UCSD-AML1 (cell line): Measurements from ENCODE around the gene THSD4.

Source experiments
- DNase-seq: peaks from one replicate; lab custom pipeline; 2025; ENCODE audit not compliant: unreplicated experiment; lab: John Stamatoyannopoulos, UW

Gene THSD4

DNA sequence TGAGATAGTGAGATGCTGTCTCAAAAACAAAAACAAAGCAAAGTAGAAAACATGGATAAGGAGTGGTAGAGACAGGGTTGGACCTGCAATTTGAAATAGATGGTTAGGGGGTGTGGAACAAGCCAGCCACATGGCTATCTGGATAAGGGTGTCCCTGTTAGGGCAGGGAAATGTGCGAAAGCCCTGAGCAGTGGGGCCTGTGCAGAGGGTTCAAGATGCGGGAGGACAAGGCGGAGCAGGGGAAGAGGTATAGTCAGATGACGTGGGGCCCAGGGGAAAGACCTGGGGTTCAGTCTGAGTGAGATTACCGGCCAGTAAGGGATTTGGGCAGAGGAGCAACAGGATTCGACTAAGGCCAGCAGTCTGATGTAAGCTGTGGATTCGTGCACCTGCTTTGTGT lies 676.7 kb downstream of the THSD4 start:
- DNase-seq = no peak

DNA sequence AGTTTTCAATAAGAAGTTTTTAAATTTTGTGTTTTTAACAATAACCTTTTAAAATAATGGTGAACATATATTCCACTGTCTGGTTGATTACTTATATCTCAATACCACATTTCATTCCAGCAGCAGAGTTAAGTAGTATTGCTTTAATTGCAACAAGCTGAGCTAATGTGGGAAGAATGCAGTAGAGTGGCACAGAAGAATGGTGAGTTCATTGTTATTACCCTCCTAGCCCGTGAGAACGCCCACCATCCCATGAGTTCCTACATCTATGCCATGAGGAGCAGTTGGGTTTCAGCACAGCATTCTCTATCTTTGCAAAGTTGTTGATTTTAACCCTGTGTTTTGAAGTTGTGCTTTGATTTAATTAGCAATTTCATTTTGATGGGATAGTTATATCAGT lies 677.2 kb downstream of the THSD4 start:
- no peak for DNase-seq

DNA sequence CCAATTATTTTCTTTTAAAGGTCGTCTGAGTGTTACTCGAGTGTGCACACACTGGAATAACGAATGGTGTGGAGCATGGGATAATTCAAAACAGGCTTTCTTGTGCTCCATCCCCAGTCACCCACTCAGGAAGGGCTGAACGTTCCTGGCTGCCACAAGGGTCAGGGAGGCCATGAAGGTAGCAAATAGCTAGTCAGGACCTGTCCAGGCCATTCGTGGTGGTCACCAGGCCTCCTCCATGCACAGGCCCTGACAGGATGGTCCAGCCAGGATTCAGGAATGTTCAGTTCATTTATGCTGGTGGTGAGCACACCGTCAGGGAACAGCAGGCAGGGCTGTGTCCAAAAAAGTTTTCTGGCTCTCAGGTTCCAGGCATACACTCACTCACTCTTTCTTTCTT lies 683.4 kb downstream of the THSD4 start:
- DNase-seq = no peak

DNA sequence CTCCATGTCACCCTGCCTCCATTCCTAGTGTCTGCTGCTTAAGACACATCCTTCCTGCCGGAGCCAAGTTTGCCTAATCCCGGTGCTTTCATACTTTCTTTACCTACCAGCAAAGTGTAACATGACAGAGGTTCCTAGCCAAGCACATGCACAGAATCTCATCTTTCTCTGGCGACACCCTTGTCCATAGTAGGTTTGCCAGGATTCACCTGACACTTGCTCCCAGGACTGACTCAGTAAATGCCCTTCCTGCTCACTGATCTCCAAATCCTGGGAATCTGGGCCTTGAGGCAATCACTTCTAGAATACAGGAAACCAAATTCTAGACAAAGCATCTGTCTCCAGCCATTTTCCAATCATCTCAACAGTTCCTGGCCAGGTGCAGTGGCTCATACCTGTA lies 684.9 kb downstream of the THSD4 start:
- DNase-seq = no peak

DNA sequence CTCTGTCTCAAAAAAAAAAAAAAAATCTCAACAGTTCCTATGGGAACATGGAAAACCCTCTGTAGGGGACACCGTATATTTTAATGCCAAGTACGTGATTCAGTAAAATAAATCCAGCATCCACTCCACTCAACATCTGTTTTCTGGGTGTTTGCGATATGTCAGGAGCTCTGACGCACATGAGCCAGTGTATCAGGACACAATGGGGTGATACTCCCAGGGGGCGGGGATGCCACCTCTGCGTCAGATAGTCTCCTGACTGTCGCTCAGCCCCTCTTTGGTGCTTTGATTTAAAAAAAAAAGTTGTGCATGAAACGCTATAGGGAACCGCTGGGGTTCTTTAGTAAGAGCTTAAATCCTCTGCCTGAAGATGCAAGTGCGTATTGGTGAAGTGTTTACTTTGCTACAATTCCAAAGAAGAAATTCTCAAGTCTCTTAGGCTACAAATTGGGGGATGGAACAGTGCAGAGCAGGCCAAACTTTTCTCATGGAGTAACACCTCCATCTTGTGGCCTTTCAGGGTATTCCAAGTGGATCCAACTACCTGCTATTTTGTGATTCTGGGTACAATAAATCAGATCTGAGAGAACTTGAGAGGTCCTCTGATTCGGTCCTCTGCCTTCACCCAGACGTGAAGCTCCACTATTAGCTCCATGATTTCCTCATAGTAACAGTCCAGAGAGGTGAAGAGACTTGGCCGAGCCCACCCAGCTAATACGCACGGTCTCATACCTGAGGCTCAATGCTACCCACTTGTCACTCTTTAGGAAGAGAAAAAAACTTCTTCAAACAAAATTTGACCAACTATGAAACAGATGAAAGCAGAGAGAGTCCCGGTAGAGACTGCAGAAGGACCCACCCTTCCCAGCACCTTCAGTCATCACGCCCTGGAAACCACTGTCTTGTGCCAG lies 685.8 kb downstream of the THSD4 start:
- no peak for DNase-seq

DNA sequence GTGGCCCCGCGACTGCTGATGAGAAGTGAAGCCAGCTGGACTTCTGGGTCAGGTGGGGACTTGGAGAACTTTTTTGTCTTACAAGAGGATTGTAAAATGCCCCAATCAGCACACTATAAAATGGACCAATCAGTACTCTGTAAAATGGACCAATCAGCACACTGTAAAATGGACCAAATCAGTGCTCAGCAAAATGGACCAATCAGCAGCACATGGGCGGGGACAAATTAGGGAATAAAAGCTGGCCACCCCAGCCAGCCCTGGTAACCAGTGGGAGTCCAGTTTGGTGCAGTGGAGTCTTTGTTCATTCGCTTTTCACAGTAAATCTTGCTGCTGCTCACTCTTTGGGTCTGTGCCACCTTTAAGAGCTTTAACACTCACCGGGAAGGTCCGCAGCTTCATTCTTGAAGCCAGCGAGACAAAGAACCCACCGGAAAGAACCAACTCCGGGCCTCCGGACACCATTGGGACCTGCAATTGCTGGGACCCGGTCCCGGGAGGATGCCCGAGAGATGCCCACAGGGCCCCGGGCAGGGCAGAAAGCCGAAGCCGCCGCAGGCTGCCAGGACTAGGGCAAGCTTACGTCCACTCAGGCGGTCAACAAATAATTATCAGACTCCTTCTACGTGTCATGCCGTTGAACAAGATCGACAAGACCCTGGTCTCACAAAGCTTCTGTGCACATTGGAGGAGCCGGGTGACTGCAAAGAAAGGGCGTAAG lies 686.8 kb downstream of the THSD4 start:
- no peak for DNase-seq

DNA sequence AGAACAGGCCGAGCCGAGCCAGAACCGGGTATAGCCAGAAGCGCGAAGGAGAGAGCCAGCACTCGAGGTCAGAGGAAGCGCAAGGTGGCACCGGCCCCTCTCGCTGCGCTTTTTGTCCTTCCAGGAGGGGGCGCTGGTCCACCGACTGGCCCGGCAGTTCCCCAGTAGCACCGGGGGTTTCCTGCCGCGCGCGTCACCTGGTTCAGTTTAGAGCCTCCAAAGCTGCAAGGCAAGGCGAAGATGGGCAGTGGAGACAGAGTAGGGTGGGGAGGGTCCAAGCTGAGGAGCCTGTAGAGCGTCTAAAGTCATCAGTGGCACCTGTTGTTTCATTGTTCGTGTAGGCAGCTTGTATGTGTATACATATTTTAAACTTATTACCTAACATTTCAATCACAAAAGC lies 687.5 kb downstream of the THSD4 start:
- peak; percentile 56 for DNase-seq

DNA sequence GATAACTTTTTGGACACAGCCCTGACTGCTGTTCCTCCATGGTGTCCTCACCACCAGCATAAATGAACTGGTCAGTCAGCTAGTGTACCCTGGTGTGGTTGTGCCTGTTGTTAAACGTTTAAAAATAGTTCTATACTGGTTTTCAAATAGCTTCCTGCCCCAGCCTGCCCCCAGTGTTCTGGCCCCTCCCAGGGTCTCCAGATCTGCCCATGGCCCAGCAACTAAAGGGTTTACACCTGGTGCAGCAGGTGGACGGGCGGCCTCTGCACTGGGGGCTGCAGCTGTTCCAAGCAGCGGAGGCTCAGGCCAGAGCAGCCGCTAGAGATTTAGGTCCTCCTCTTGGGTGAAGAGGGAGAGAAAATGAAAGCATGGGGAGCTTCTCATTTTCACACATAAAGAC lies 689.0 kb downstream of the THSD4 start:
- no peak for DNase-seq

DNA sequence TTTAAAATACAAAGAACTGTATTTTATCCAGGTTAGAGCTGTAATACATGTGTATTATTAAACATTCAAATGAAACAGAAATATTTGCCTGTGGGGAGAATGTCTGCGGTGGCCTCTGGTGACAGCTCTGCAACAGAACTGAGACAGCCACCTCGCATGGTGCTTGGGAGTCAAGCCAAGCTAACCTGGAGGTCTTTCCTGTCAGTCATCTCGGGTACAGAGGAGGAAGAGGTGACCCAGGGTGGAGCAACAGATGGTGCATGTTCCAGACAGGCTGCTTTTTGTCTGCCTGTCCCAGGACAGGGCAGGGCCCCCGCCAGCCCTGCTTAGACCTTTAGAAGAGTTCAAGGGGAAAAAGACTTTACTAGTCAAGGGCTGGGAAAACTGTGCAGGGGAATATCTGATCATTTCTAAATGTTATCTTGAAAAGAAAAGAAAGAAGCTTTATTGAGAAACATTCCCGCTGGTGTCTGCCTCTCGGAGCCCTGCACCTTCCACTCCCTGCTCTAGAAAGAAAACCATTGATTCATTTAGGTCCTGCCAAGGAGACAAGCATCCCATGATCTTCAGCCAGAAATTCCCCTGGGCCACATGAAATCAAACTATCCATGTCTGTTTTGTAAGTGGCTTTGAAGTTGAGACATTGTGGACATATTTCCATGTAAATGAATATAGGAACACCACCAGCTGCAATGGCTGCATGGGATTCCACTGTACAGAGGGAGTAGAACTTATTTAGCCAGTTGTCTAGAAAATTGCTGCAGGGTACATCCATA lies 689.6 kb downstream of the THSD4 start:
- DNase-seq = no peak

DNA sequence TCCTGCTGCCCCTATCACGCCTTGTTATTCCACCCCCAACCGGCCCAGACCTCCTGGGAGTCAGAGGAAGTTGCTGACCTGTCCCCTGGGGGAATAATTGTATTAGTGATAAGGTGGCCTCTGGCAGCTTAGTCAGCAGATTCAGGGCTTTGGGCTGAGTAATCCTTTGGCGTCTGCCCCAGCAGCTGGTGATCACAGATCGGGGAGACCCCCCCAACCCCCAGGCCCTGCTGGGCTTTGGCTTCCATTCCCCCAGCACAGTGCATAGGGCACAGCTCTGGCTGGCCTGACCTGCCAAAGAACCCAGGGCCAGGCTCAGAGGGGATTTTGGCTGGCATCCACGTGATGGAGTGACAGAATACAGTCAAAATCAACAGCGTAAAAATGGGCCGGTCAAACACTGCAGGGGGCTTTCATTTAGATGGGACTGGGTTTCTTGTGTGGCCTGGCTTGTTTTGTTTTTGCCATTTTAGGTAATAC lies 691.2 kb downstream of the THSD4 start:
- no peak for DNase-seq

DNA sequence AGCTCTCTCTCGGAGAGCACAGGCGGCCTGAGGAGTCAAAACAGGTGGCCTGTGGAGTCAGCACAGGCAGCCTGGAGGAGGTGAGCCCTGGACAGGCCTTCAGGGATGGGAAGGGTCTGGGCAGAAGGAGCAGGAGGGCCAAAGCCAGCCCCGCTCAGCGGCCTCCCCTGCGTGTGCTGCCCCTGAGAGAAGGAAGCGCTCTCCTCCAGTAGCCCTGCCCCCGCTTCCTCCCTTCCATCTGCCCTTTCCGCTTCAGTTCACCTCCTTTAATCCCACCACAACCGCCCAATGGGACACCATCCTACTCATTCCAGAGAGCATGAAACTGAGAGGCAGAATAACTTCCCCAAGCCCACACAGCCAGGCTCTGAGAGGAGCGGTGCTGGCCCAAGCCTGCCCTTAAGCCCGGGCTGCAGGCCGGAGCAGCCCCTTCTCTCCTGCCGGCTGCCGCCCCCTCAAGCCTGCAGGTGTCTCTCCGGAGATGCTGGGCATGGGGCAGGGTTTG lies 691.9 kb downstream of the THSD4 start:
- DNase-seq = peak; percentile 34

DNA sequence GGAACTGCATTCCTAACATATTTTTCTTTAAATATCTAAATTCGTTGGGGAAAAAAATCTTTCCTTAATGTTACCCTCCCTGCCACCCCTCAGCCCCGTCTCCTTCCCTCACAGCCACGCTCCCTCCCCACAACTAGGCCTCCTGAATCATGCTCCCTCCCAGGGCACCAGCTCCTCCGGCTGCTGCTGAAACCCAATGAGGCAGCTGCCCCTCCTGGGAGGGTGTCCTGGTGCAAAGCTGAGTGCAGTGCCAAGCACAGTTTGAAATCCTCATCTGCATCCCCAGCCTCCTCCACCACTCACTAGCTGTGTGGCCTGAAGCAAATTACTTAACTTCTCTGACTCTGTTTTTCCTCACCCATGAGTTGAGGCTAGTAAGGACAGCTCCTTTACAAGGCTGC lies 692.4 kb downstream of the THSD4 start:
- DNase-seq = no peak

DNA sequence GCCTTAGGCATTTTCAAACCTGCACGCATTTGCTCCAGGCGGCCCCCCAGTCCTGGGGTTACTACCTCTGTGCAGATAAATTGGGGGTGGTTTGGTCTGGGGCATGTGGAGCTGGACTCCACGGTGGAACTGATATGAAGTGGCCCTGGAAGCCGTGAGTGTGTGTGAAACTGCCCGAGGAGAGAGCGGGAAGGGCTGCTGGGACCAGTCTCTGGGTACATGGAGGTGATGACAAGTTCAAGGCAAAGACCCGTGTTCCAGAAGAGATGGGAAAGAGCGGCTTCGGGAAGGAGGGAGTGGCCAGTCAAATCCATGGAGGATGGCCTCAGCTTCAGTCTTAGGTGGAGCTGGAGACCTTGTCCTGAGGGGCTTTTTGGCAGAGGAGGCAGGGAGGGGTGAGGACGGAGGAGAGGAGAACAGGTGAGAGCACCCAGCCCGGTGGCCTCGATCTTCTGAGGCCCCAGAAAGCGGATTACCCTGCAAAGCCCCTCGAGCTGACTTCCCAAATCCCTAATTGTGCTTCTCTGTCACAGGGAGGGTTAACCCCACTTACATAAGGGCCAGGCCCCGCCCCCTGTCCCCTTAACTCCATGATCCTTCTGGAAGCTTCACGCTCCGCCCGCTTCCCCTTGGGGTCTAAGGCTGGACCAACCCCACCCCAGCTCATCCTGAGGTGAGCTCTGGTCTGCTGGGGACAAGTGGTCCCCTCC lies 693.2 kb downstream of the THSD4 start:
- DNase-seq = no peak

DNA sequence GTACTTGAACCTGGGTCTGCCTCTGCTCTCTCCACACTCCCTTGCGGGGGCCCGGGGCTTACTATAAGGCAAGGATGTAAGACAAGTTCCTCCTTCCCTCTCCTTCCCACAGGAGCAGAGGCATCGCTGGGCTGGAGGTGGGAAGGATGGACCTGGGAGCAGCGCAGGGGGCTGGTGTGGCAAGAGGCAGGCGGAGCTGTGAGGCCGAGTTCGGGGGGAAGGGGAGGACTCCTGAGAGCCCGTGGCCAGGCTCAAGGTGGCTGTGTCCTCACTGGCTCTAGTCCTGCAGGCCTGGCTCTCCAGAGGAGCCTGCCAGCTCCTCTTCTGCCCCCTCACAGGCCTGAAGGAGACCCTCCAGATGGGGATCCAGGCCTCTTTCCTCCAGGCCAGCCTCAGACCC lies 694.1 kb downstream of the THSD4 start:
- no peak for DNase-seq

DNA sequence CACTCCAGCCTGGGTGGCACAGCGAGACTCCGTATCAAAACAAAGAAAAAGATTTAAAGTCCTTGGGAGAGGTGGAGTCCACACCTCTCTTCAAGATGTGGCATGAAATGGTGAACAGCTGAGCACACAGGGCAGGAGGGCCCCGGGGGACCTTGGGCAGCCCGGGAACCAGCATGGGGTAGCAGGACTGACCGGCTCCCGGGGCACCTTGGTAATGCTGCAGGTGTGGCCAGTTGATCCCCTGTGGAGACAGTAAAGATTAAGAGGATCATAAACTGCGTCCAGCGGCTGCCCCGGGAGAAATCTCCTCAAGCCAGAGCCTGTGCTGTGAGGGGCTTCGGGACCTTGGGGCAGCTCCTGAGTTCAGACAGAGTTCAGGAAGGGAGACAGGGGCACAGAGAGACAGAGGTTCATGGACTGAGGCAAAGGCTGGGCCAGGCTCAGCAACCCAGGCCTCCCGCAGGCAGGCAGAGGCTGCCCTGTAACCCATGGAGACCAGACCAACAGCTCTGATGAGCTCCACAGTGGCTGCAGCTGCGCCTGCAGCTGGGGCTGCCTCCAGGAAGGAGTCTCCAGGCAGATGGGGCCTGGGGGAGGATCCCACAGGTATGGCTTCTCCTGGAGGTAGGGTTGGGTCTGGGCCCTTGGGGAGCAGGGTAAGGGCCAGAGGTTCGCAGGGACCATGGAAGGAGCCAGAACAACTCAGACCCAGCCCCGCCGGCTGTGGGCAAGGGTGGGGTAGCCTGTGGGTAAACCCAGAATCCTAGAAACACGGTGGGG lies 695.2 kb downstream of the THSD4 start, which contains the start of gene NR2E3:
NR2E3 (plus strand) TSS at position 299 of the 780 bp plus-strand sequence; CDS start at position 489, 190 bp downstream.
- no peak for DNase-seq

DNA sequence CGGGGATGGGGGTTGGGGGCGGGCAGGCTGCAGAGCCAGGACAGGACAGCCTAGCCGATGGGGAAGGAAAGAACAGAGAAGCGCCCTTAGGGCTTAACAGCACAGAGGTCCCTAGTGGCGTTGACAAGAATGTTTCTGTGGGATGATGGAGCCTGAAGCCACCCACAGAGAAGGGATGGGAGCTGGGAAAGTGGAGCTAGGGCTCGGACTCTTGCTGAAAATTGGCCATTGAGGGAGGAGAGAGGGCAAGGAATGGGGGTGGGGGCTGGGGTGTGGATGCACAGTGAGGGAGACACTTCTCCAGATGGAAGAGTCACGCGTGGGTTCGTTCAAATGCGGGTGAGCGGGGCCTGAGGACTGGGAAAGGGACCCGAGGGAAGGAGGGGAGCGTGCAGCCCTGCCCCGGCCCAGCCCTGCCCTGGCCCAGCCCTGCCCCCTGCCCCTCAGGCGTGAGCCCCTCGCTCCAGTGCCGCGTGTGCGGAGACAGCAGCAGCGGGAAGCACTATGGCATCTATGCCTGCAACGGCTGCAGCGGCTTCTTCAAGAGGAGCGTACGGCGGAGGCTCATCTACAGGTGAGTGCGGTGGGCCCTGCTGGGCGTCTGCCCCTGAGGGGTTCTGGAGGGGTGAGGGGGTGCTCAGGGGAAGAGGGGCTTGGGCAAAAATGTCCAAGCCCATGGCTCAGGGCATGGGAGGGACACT lies 695.9 kb downstream of the THSD4 start:
- no peak for DNase-seq

DNA sequence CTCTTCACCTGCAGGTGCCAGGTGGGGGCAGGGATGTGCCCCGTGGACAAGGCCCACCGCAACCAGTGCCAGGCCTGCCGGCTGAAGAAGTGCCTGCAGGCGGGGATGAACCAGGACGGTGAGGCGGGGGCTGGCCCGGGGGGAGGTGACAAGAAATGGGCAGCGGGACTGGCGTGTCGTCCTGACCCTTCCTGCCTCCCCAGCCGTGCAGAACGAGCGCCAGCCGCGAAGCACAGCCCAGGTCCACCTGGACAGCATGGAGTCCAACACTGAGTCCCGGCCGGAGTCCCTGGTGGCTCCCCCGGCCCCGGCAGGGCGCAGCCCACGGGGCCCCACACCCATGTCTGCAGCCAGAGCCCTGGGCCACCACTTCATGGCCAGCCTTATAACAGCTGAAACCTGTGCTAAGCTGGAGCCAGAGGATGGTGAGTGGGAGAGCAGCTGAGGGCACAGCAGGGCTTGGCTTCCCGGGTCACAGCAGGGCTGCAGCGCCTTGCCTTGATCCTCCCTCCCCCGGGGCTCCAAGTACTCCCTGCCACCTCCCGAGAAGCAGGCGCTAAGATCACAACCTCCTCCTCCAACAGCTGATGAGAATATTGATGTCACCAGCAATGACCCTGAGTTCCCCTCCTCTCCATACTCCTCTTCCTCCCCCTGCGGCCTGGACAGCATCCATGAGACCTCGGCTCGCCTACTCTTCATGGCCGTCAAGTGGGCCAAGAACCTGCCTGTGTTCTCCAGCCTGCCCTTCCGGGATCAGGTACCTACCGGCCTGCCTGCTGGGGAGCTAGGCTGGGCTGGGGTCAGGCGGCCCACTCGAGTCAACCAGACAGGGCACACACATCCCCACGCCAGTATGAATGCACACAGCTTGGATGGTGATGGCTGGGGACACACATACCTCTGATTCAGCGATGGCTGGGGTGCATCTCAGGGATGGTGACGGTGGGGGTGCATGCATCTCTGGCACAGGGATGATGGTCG lies 696.8 kb downstream of the THSD4 start:
- no peak for DNase-seq
